SK-N-MC (cell line): ENCODE measurements around the gene GCA.
A peak's percentile ranks its signal among the peaks of the same experiment; 100 is the strongest.

Experiments
- DNase-seq: peaks from one replicate; pipeline ENCODE4 v3.0.0-alpha.2; 2011; ENCODE audit warnings: low read depth, low spot score
- H3K27ac ChIP-seq: fragments of 200-600 bp; sonication (generic); 2 replicates; pipeline ENCODE4 v1.5.1; 2016; ENCODE audit warnings: mixed run types
- H3K36me3 ChIP-seq: fragments of 200-600 bp; sonication (generic); 2 replicates; pipeline ENCODE4 v1.6.1; 2017; ENCODE audit warnings: antibody characterized with exemption, low read length, mixed read lengths; ENCODE audit not compliant: insufficient read depth
- H3K4me3 ChIP-seq: fragments of 200-600 bp; sonication (generic); 2 replicates; pipeline ENCODE4 v1.5.1; 2016
- H3K9ac ChIP-seq: fragments of 200-600 bp; sonication (generic); 2 replicates; pipeline ENCODE4 v1.8.0; 2017; ENCODE audit warnings: mixed run types, mixed read lengths; ENCODE audit not compliant: insufficient read length
- H3K9me3 ChIP-seq: fragments of 200-600 bp; sonication (generic); 2 replicates; pipeline ENCODE4 v1.6.1; 2017; ENCODE audit warnings: low read depth, mild to moderate bottlenecking, antibody characterized with exemption, low read length, moderate library complexity, mixed read lengths
- EZH2 ChIP-seq: fragments of 200-600 bp; sonication (generic); IDR thresholded peaks from one replicate; pipeline ENCODE4 v1.6.1; 2017; ENCODE audit warnings: antibody characterized with exemption
- FOXP2 ChIP-seq: optimal IDR thresholded peaks from 2 replicates; pipeline ENCODE3; 2011; ENCODE audit warnings: mild to moderate bottlenecking, moderate library complexity; ENCODE audit not compliant: insufficient read depth; ENCODE audit errors: extremely low read length, control extremely low read depth
- POLR2AphosphoS5 ChIP-seq: IDR thresholded peaks from 2 replicates; pipeline ENCODE4 v1.6.1; 2012; ENCODE audit warnings: mild to moderate bottlenecking, low read depth, low read length, borderline replicate concordance

The GCA gene, protein sequence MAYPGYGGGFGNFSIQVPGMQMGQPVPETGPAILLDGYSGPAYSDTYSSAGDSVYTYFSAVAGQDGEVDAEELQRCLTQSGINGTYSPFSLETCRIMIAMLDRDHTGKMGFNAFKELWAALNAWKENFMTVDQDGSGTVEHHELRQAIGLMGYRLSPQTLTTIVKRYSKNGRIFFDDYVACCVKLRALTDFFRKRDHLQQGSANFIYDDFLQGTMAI

DNA sequence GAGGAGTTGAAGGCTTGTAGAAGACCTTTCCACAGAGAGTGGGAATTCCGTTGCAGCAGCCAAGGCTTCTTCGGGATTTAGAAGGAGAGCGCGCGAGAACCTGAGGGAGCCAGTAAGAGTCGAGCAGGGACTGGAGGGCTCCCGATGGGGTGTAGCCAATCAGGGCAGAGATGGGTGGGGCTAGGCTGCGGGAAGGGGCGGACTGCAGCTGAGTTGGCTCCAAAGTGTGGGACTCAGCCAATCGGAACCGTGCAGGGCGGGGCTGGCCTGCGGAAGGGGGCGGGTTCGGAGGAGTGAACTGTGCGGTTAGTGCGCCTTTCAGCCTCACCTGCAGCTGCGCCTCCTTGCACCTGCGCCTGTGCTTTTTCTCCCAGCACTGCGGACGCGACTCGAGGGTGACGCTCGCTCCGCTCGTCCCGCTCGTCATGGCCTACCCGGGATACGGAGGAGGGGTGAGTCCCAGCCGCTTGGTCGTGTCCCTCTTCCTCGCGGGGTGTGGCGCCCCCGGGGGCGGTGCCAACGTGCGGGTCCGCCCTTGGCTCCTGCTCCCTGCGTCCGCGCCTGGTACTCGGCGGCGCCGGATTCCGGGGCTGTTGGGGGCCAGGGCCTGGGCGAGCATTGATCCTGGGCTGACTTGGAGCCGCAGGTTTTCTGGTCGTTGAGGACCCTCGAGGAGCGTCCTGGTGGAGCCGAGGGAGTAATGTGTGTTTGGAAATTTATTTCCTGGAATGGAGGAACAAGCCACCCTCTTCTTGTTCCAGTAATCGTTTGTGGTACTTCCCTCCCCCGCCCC, at the start of gene GCA:
Gene GCA, plus strand, starts transcription at position 309 of the 793 bp plus-strand sequence. Its CDS starts 117 bp downstream, at position 426.
- H3K4me3 ChIP-seq = peak within 1 kb of the TSS; percentile 77
- no peaks in the 10 kb centered on the region for H3K9me3 ChIP-seq
- H3K9ac ChIP-seq = peak within 1 kb of the TSS; percentile 58
- no peak for DNase-seq
- H3K36me3 ChIP-seq = no peaks in the 10 kb centered on the region
- 0 out of 2 replicates have a peak within 1 kb of the TSS, but pooled peaks have one; percentile 8 for H3K27ac ChIP-seq
- peak; percentile 38; the same call in 1 of the 2 replicates for TF ChIP-seq POLR2AphosphoS5
- TF ChIP-seq EZH2 = no peak

DNA sequence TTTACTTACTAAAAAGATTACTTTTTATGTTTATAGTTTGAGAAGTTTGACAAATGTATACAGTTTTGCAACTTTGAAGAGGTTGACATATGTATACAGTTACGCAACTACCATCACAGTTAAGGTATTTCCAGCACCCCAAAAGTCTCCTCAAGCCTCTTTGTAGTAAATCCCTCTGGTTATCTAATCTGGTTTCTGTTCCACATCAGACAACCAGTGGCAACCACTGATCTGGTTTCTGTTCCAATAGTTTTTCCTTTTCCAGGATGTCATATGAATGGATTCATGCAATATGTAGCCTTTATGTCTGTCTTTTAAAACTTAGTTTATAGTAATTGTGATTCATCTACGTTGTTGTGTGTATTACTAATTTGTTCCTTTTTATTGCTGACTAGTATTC, 48.9 kb upstream of the GCA start:
- Histone ChIP-seq H3K27ac (no peak overlapping the region), H3K4me3 (no peak overlapping the region), H3K9me3 (no peaks in the 10 kb centered on the region), H3K36me3 (no peaks in the 10 kb centered on the region), H3K9ac (no peak overlapping the region)
- TF ChIP-seq FOXP2 (no peak), POLR2AphosphoS5 (no peak), EZH2 (no peak)
- no peak for DNase-seq

DNA sequence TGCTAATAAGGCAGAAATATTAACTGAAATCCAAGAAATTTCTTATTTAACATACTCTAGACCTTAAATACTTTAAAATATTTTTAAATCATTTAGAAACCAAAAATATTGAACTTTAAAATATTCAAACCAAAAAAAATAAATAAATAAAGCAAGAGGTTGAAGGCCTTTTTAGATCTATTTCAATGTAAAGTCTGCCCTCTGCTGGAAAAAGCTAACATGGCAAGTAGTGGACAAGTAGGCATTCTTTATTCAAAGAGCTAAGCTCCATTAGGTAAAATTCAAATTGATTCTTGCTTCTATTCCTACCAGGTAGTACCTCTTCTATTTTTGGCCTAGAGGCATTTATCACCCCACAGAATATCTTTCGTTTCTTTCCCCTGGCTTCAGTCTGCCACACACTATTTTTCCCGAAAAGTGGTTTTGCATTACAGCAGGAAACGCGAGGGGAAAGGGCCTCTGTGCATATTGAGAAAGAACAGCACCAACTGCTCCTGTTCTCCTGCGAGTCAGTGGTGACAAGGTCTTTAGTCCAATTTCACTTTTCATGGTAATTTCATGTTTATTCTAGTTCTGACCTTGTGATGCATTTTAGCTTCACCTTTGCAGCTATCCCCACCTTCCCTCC, 45.9 kb upstream of the GCA start:
- Histone ChIP-seq H3K9ac (peak overlapping the region; percentile 54), H3K4me3 (no peak overlapping the region), H3K27ac (no peak overlapping the region), H3K9me3 (no peaks in the 10 kb centered on the region), H3K36me3 (no peaks in the 10 kb centered on the region)
- peak; percentile 83 for DNase-seq
- TF ChIP-seq POLR2AphosphoS5 = no peak
- TF ChIP-seq FOXP2 = no peak

- H3K9ac ChIP-seq = no peak overlapping the region
- no peak overlapping the region for H3K4me3 ChIP-seq
- no peaks in the 10 kb centered on the region for H3K9me3 ChIP-seq
- H3K36me3 ChIP-seq = no peaks in the 10 kb centered on the region
- no peak for TF ChIP-seq POLR2AphosphoS5
- no peak for TF ChIP-seq EZH2
- no peak for TF ChIP-seq FOXP2
- no peak for DNase-seq
- no peak overlapping the region for H3K27ac ChIP-seq
Measured at GRCh38 chr2:162298669-162299335, 45.1 kb upstream of the GCA start.

DNA sequence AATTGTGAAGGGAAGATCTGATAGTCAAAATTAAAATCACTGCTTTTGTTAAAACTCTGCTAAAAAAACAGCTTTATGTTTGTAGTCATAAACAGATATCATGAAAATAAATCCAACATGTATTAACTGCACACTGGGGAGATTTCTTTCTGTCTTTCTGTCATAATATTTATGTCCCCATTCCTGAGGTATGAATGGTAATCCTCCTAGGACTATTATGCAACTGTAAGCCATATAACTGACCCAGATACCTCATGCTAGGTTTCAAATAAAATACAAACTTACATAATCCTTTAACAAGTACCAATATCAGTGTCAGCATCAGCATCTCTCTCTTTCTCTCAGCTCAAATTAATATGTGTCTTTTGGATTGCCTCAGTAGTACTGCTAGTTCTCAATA, 43.7 kb upstream of the GCA start:
- no peaks in the 10 kb centered on the region for H3K36me3 ChIP-seq

GRCh38 chr2:162301151-162301804, 42.7 kb upstream of the GCA start:
- Histone ChIP-seq H3K36me3 (no peaks in the 10 kb centered on the region), H3K4me3 (peak overlapping the region; percentile 43), H3K9me3 (no peaks in the 10 kb centered on the region), H3K9ac (peak overlapping the region; percentile 16), H3K27ac (no peak overlapping the region)
- peak; percentile 74 for DNase-seq
- TF ChIP-seq EZH2 = no peak
- no peak; the same call in 1 of the 2 replicates for TF ChIP-seq POLR2AphosphoS5
- no peak for TF ChIP-seq FOXP2

More for the DNA sequence above, 43.7 kb upstream of the GCA start:
- no peak for DNase-seq
- TF ChIP-seq EZH2 = no peak
- TF ChIP-seq POLR2AphosphoS5 = no peak
- TF ChIP-seq FOXP2 = no peak
- H3K27ac ChIP-seq = no peak overlapping the region; the same call in 1 of the 2 replicates
- no peak overlapping the region for H3K4me3 ChIP-seq
- peak overlapping the region; percentile 41 for H3K9ac ChIP-seq
- H3K9me3 ChIP-seq = no peaks in the 10 kb centered on the region

GRCh38 chr2:162301877-162302276, 42.1 kb upstream of the GCA start:
- DNase-seq = no peak
- Histone ChIP-seq H3K9me3 (no peaks in the 10 kb centered on the region), H3K4me3 (no peak overlapping the region)

GRCh38 chr2:162305901-162306300, 38.0 kb upstream of the GCA start:
- TF ChIP-seq FOXP2 = no peak
- TF ChIP-seq POLR2AphosphoS5 = no peak
- no peak for TF ChIP-seq EZH2
- H3K9ac ChIP-seq = no peak overlapping the region
- peak overlapping the region; percentile 69 for H3K27ac ChIP-seq
- H3K9me3 ChIP-seq = no peaks in the 10 kb centered on the region
- no peak for DNase-seq
- peaks cover 22% of the 10 kb centered on the region for H3K36me3 ChIP-seq
- no peak overlapping the region for H3K4me3 ChIP-seq

More at GRCh38 chr2:162301877-162302276, 42.1 kb upstream of the GCA start:
- Histone ChIP-seq H3K36me3 (no peaks in the 10 kb centered on the region), H3K27ac (no peak overlapping the region), H3K9ac (no peak overlapping the region)
- TF ChIP-seq POLR2AphosphoS5 = no peak
- TF ChIP-seq EZH2 = no peak
- TF ChIP-seq FOXP2 = no peak
